HUES64 (cell line): ENCODE data around the gene SLC1A1.
"Not testable (repeated sequence)": the region's sequence is repeated elsewhere in the genome, so short reads cannot be mapped to it uniquely, and the experiment has no call there.

Source experiments
- H3K27ac ChIP-seq: 2 replicates; pipeline ENCODE4 v1.7.0; 2013; ENCODE audit warnings: low read depth, low read length, inconsistent platforms
- H3K27me3 ChIP-seq: 2 replicates; pipeline ENCODE4 v1.6.1; 2013; ENCODE audit warnings: mild to moderate bottlenecking, low read length; ENCODE audit not compliant: insufficient read depth
- H3K36me3 ChIP-seq: 2 replicates; pipeline ENCODE4 v1.6.1; 2013; ENCODE audit warnings: mild to moderate bottlenecking, low read length; ENCODE audit not compliant: insufficient read depth
- H3K4me1 ChIP-seq: 2 replicates; pipeline ENCODE4 v1.6.1; 2013; ENCODE audit warnings: mild to moderate bottlenecking, low read length, moderate library complexity; ENCODE audit not compliant: insufficient read depth
- H3K4me3 ChIP-seq: 2 replicates; pipeline ENCODE4 v1.5.1; 2013; ENCODE audit warnings: mild to moderate bottlenecking, low read length, moderate library complexity
- H3K9ac ChIP-seq: 2 replicates; pipeline ENCODE4 v1.6.1; 2013; ENCODE audit warnings: mild to moderate bottlenecking, low read depth, low read length
- H3K9me3 ChIP-seq: 2 replicates; pipeline ENCODE4 v1.6.1; 2013; ENCODE audit warnings: low read depth, low read length; ENCODE audit not compliant: insufficient read depth
- WGBS: fragments of 150-250, 120-280 bp; methylation state at CpG from one replicate; pipeline ENCODE4 v1.1.7; 2013; ENCODE audit warnings: missing lambda C conversion rate; 5-methylcytosine and 5-hydroxymethylcytosine counted together

The SLC1A1 gene

DNA sequence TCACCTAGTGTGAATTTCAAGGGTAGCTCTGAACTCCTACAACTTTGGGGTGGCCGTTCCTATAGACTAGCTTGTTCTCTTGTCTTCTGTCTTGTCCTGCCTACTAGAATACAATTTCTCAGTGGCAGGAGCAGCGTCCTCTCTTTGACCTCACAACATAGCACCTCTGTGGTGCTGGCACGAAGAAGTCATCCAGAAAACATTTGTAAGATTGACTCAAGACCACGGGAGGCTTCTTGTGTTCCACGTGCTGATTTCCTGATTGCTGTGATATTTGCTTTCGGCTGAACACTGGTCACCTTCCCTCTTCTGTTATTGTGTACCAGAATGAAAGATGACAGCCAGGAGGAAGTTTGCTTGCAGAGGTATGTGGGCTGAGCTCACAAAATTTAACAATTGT is 27.0 kb downstream of the SLC1A1 start:
- H3K27ac ChIP-seq: no peak overlapping the region
- H3K9me3 ChIP-seq: no peaks in the 10 kb centered on the region
- H3K36me3 ChIP-seq: no peaks in the 10 kb centered on the region
- no peak overlapping the region for H3K9ac ChIP-seq
- no peaks in the 10 kb centered on the region for H3K27me3 ChIP-seq
- WGBS: 91% methylated on average over 6 of the region's 6 CpGs
- H3K4me3 ChIP-seq: no peak overlapping the region
- H3K4me1 ChIP-seq: peaks cover 29% of the 10 kb centered on the region

DNA sequence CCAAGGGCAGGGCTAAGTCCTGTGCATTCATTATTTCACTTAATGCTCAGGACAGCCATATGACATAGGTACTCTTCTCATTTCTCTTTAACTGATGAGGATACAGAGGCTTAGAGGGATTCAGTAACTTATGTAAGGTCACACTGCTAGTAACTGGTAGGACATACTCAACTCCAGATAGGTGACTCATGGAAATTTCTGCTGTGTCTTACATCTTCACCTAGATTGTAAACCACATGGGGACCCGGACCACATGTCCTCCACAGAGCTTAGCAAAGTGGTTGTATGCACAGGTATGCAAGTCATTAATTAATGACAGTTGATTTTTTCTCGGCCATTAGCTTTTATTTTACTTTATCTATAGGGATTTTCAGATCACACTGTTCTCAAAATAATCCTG is 29.3 kb downstream of the SLC1A1 start:
- Histone ChIP-seq H3K4me1 (peaks cover 16% of the 10 kb centered on the region), H3K27ac (no peak overlapping the region), H3K4me3 (no peak overlapping the region), H3K36me3 (no peaks in the 10 kb centered on the region), H3K9me3 (no peaks in the 10 kb centered on the region), H3K27me3 (no peaks in the 10 kb centered on the region), H3K9ac (no peak overlapping the region)
- 100% methylated on average over 2 of the region's 2 CpGs for WGBS

DNA sequence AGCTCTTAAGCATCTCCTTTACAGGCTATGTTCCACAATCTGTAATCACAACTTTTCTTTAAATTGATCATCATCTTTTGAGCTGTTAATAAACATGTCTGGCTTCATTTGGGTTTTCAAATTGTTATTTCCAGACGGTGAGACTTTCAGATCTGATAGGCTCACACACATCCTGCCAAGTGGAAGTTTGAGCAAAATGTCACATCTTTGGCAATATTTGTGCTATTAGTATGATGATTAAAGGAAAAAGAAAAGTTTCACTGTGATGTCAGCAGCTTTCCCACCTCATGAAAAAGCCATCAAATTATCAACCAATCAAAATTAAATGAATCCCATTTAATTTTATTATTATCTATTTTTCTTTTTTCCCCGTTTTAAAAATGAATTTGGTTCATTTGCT is 29.8 kb downstream of the SLC1A1 start:
- H3K9ac ChIP-seq: no peak overlapping the region
- no peaks in the 10 kb centered on the region for H3K9me3 ChIP-seq
- H3K4me1 ChIP-seq: peaks cover 12% of the 10 kb centered on the region
- no peak overlapping the region for H3K27ac ChIP-seq
- 88% methylated on average over 1 of the region's 2 CpGs for WGBS
- no peaks in the 10 kb centered on the region for H3K27me3 ChIP-seq
- H3K4me3 ChIP-seq: no peak overlapping the region
- H3K36me3 ChIP-seq: no peaks in the 10 kb centered on the region

DNA sequence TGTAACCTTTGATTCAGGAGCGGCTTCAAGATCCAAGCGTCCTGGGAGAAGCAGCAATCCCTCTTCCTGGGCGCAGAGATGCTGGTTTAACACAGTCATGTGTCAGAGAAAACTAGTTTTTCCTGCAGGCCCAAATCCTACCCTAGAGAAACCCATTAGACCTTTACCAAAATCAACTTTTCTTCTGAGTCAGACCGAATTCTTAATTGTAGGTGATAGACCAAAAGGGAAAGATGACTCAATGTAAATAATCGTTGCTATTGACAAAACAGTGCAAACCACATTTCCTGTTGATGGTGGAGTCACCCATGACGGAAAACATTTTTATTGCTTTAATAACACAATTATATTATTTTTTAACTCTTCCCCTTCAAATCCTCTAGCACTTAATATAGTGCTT is 40.1 kb downstream of the SLC1A1 start:
- no peaks in the 10 kb centered on the region for H3K36me3 ChIP-seq
- H3K9ac ChIP-seq: no peak overlapping the region
- peaks cover 6% of the 10 kb centered on the region for H3K4me1 ChIP-seq
- no peak overlapping the region for H3K4me3 ChIP-seq
- H3K9me3 ChIP-seq: no peaks in the 10 kb centered on the region
- no peak overlapping the region for H3K27ac ChIP-seq
- 94% methylated on average over 5 of the region's 6 CpGs for WGBS
- no peaks in the 10 kb centered on the region for H3K27me3 ChIP-seq

DNA sequence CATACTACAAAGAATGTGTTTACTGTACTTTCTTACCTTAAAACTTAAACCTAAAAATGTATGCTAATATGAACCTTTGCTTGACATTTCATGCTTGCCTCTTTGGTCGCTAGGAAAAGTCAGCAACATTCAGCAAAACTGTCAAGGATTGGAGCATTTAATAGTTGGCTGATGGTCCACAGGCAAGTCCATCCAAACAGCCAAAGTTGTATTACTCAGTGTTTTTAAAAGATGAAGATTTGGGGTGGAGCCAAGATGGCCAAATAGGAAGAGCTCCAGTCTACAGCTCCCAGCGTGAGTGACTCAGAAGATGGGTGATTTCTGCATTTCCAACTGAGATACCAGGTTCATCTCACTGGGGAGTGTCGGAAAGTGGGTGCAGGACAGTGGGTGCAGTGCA is 40.6 kb downstream of the SLC1A1 start:
- not testable (repeated sequence) for H3K27ac ChIP-seq, H3K9ac ChIP-seq, H3K4me1 ChIP-seq, H3K27me3 ChIP-seq, H3K36me3 ChIP-seq, H3K4me3 ChIP-seq, H3K9me3 ChIP-seq
- WGBS: 93% methylated on average over 3 of the region's 3 CpGs

DNA sequence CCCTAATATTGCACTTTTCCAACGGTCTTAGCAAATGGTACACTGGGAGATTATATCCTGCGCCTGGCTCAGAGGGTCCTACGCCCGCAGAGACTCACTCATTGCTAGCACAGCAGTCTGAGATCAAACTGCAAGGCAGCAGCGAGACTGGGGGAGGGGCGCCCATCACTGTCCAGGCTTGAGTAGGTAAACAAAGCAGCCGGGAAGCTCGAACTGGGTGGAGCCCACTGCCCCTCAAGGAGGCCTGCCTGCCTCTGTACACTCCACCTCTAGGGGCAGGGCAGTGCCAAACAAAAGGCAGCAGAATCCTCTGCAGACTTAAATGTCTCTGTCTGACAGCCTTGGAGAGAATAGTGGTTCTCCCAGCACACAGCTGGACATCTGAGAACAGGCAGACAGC is 41.1 kb downstream of the SLC1A1 start:
- not testable (repeated sequence) for H3K27me3 ChIP-seq, H3K4me1 ChIP-seq, H3K9ac ChIP-seq, H3K27ac ChIP-seq, H3K4me3 ChIP-seq, H3K9me3 ChIP-seq, H3K36me3 ChIP-seq
- 67% methylated on average over 8 of the region's 8 CpGs for WGBS

DNA sequence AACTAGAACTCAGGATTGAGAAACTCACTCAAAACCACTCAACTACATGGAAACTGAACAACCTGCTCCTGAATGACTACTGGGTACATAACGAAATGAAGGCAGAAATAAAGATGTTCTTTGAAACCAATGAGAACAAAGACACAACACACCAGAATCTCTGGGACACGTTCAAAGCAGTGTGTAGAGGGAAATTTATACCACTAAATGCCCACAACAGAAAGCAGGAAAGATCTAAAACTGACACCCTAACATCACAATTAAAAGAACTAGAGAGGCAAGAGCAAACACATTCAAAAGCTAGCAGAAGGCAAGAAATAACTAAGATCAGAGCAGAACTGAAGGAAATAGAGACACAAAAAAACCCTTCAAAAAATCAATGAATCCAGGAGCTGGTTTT is 43.6 kb downstream of the SLC1A1 start:
- WGBS: no CpG with 5 or more reads among the region's 2 CpGs
- H3K27ac ChIP-seq, H3K9ac ChIP-seq, H3K36me3 ChIP-seq, H3K4me3 ChIP-seq, H3K9me3 ChIP-seq, H3K27me3 ChIP-seq, H3K4me1 ChIP-seq: not testable (repeated sequence)

DNA sequence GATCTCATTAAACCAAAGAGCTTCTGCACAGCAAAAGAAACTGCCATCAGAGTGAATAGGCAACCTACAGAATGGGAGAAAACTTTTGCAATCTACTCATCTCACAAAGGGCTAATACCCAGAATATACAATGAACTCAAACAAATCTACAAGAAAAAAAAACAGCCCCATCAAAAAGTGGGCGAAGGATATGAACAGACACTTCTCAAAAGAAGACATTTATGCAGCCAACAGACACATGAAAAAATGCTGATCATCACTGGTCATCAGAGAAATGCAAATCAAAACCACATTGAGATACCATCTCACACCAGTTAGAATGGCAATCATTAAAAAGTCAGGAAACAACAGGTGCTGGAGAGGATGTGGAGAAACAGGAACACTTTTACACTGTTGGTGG is 45.9 kb downstream of the SLC1A1 start:
- H3K9me3 ChIP-seq, H3K27ac ChIP-seq, H3K36me3 ChIP-seq, H3K27me3 ChIP-seq, H3K4me1 ChIP-seq, H3K4me3 ChIP-seq, H3K9ac ChIP-seq: not testable (repeated sequence)
- 80% methylated on average over 1 of the region's 1 CpG for WGBS

DNA sequence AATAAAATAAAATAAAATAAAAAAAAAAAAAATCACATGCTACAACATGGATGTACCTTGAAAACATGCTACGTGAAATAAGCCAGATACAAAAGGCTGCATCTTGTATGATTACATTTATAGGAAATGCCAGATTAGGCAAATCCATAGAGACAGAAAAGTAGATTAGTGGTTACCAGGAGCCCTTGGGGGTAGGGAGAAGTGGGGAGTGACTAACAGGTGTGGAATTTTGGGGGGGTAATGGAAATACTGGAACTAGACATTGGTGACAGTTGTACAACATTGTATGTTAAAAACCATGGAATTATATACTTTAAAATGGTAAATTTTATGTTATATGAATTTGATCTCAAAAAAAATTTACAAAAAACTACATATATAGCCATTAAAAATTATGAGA is 47.3 kb downstream of the SLC1A1 start:
- Histone ChIP-seq H3K36me3 (no peaks in the 10 kb centered on the region), H3K27ac (no peak overlapping the region), H3K27me3 (no peaks in the 10 kb centered on the region), H3K4me3 (no peak overlapping the region), H3K4me1 (peaks cover 23% of the 10 kb centered on the region), H3K9ac (no peak overlapping the region), H3K9me3 (no peaks in the 10 kb centered on the region)
- 100% methylated on average over 1 of the region's 1 CpG for WGBS

DNA sequence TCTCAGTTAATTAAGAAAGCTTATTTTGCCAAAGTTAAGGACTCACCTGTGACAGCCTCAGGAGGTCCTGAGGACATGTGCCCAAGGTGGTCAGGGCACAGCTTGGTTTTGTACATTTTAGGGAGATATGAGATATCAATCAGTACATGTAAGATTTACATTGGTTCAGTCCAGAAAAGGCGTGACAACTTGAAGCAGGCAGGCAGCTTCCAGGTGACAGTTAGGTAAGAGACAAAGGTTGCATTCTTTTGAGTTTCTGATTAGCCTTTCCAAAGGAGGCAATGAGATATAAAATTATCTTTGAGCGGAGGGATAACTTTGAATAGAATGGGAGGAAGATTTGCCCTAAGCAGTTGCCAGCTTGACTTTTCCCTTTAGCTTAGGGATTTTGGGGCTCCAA is 47.8 kb downstream of the SLC1A1 start:
- H3K4me3 ChIP-seq: no peak overlapping the region
- 92% methylated on average over 2 of the region's 2 CpGs for WGBS
- H3K9me3 ChIP-seq: no peaks in the 10 kb centered on the region
- H3K27me3 ChIP-seq: no peaks in the 10 kb centered on the region
- peaks cover 29% of the 10 kb centered on the region for H3K4me1 ChIP-seq
- H3K36me3 ChIP-seq: no peaks in the 10 kb centered on the region
- no peak overlapping the region for H3K27ac ChIP-seq
- H3K9ac ChIP-seq: no peak overlapping the region

DNA sequence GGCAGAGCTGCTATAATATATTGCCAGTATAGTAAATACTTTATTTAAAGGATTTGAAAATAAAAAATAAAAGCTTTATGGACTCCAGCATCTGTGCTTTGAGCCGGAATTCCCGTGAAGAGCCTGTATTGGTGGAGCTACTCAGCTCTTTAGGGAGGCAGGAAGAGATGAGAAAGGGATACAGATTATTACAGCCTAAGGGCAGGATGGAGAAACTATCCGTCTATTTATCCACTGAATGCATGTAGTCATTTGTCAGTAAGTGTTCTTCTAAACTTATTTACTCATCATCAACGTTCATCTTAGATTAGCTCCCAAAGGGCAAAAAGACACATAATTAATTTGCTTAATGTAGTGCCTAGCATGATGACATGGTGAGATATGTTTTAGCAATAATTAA is 48.4 kb downstream of the SLC1A1 start:
- H3K27ac ChIP-seq: no peak overlapping the region
- WGBS: 95% methylated on average over 4 of the region's 4 CpGs
- H3K4me3 ChIP-seq: no peak overlapping the region

DNA sequence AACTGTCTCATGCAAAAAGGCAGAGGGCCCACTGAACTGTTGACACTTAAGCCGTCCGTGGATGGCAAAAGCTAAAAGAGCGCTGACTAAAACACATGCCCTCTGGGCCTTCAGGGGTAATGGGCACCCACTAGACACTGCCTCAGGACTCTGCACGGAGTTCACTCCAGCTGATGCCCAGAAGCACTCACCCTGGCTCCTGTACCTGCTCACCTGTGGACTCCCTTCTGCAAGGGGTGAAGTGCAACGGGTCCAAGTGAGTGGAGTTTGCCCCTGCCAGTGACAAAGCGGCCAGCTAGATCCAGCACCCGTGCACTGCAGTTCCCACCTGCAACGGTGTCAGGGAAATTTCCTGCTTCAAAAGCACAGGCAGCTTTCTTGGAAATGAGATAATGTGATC is 50.2 kb downstream of the SLC1A1 start:
- H3K4me1 ChIP-seq: peaks cover 30% of the 10 kb centered on the region
- no peaks in the 10 kb centered on the region for H3K36me3 ChIP-seq
- no peak overlapping the region for H3K27ac ChIP-seq
- H3K9ac ChIP-seq: no peak overlapping the region
- WGBS: 89% methylated on average over 8 of the region's 8 CpGs
- H3K4me3 ChIP-seq: no peak overlapping the region
- H3K27me3 ChIP-seq: no peaks in the 10 kb centered on the region
- no peaks in the 10 kb centered on the region for H3K9me3 ChIP-seq

More for the DNA sequence above, 48.4 kb downstream of the SLC1A1 start:
- no peak overlapping the region for H3K9ac ChIP-seq
- peaks cover 30% of the 10 kb centered on the region for H3K4me1 ChIP-seq
- H3K9me3 ChIP-seq: no peaks in the 10 kb centered on the region
- no peaks in the 10 kb centered on the region for H3K27me3 ChIP-seq
- H3K36me3 ChIP-seq: no peaks in the 10 kb centered on the region
